ENCODE data around the gene SMIM38.

DNA sequence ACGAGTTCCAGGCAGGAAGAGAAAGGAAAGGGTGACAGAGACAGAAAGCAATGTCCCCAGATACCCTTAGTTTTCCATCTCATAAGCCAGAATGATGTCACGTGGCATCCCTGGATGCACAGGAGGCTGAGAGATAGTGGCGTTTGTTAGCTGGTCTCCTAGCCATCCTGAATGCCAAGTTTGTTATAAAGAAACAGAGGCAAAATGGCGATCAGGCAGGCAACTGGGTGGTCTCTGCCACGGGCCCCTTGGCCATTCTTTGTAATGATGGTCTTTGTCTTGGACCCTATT, 5.3 kb downstream of the SMIM38 start:
- TF ChIP-seq CTCF (IDR thresholded peaks at IDR 0.05) (no peak), POLR2A (IDR thresholded peaks at IDR 0.05) (no peak)

Data from lower leg skin (tissue), 3 donors.